Cardiac septum (tissue), 1 donor: Measurements from ENCODE around the gene THSD7B. TPM values are rescaled to one million over a fixed set of nuclear protein-coding genes. Genes with fewer than 3 reads are reported as not detected.

Experiments
- DNase-seq: peaks from one replicate; pipeline ENCODE4 v3.0.0-alpha.2; 2020; ENCODE audit warnings: low spot score
- intact Hi-C: fragments of 100-400 bp; cut with DNase I; formaldehyde crosslinking; loops from one replicate; pipeline ENCODE4 v1.14.0; 2022
- total RNA-seq: library from RNA; stranded (reverse); fragmentation: NEBNext Ultra II Directional; extraction: Animal tissue kit (Norgen Biotek cat#: 25700); gene quantifications from one replicate; pipeline ENCODE4 v1.2.1, GENCODE V29; 2021
- donor health status: DM: no; HTN: no; CAD: no.

THSD7B gene
- total RNA-seq, 1 donor from 2014 or later = 0.62 TPM

DNA sequence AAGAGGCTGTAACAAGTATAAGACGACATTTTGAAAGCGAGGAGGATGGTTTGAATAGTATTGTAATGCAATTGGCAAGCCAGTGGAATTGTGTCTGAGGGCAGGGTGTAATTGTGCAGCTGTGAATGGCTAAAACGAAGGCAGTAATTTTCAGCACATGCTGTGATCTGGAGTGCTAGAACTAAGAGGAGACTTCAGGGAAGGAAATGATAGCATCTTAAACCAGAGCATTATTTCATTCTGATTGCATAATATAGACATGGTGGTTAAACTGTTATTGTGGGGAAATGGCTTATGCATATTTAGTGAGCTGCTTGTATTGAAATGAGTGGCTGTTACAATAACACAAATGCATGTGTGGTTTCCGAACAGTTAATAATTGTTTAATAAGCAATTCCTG is 36.3 kb downstream of the THSD7B start:
- DNase-seq = no peak
- intact Hi-C loops = no loop called here

DNA sequence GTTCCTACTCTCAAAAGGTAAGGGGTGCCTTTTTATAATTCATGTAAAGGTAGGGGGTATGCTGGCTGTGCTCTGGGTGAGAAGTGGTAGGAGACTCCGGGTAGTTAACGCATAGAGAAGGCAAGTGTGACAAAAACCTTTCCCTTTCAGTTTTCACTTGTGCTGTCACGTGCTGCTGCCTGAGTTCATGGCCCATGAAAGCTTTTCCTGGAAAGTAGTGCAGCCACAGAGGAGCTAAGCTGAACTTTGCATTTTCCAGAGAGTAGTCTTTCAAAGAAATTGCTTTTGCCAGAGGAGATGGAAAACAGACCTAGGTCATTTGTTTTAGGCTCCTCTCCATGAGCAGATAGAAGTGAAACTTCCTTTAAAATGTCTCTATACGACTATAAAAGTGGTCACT is 44.7 kb downstream of the THSD7B start:
- intact Hi-C loops = no loop called here
- no peak for DNase-seq

DNA sequence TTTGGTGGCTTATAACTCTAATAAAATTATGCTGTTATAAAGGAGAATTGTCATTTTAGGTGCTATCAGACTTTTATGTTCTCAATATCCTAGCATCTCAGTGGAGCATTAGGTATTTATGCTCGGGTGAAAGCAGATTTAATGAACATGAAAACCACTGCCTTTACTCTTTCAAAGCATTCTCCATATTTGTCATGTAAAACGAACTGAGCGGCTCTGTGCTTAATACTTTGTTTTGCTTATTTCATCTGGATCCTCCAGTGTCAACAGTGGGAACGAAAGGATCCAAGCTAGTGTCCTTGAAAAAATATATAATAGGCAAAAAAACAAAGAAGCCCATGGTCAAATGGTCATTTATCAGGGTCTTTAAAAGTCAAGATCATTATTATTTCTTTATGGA is 53.5 kb downstream of the THSD7B start:
- intact Hi-C loops = no loop called here
- DNase-seq = no peak

DNA sequence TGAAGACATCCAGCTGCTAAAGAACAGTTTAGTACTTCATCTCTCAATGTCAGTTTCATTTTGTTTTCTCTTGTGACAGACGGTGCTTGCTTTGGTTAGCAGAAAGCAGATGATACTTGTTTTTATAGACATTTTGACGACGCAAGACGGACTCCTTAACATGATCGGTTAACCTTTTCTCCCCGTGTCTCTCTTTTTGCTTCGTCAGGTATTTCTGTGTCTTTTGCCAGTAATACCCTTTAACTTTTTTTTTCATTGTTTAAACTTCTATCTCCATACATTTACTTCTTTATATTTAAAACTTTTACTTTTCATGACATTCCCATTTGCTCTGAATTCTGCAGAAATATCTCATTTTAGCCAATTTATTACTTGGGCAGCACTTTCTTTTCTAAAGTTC is 57.9 kb downstream of the THSD7B start:
- no peak for DNase-seq
- intact Hi-C loops = no loop called here

DNA sequence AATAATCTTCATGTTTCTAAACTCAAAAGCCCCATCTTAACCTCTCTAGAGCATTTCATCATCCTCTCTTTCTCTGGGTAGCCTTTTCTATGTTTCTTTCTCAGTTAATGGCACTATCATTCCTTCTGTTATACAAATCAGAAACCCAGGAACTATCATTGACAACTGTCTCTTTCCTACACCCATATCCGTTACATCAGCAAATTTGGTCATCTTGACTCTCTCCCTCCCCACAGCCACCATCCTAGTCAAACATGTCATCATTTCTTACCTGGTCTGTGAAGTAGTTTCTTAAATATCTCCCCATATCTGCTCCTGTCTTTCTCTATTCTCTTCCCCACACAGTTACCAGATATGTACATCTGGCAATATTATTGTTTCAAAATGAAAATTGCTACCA is 62.8 kb downstream of the THSD7B start:
- no peak for DNase-seq
- intact Hi-C loops = no loop called here

DNA sequence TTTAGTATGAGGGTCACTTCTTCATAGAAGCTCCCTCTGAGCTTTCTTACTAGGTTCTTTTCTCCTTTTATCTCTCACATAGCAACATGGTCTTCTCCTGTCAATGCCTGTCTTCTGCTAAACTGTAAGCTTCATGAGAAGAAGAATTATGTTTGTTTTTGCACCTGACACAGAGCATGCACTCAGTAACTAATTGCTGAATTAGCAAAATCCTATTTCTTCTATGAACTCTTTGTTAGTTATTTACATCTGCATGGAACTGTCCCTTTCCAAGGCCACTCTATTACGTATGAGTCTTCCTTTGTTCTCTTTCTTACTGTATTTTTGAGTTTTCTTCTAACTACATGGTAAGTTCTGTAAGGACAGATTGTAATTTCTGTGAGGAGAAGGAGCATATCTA is 63.4 kb downstream of the THSD7B start:
- intact Hi-C loops = no loop called here
- DNase-seq = no peak

DNA sequence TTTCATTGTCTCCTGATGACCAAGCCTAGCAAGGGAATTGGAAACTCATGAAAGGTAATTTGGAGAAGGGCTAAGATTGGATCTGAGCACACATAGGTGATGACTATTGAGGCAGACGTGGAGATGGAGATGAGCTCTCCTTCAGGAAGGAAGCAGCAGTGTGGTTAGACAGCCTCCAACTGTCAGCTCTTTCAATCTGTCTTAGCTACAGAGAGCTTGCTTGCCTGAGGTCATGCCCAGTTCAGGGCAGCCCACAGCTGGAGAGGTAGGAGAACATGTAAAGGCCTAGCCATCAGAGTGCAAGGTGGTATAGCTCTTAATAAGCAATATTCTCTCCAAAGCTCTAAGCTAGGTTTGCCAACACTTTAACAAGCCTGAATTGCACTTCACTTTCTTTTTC is 79.2 kb downstream of the THSD7B start:
- no peak for DNase-seq
- intact Hi-C loops = no loop called here

DNA sequence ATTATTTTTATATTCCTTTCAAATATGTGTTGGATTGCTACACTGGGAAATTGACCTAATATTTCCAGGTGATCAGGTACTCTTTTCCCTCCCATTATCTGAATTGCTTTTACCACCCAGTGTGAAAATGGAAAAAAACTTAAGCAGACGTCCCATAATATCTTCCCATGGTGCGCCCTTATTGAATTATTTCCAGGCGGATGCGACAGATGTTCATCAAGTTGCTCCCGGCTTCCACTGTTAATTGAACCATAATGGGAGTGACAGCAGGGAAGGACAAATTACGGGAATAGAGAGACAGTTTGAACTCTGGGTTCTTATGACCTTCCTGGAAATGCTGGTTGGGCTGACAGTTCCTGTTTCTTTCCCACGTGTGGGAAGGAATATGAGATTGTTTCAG is 93.3 kb downstream of the THSD7B start:
- no peak for DNase-seq
- intact Hi-C loops = no loop called here

DNA sequence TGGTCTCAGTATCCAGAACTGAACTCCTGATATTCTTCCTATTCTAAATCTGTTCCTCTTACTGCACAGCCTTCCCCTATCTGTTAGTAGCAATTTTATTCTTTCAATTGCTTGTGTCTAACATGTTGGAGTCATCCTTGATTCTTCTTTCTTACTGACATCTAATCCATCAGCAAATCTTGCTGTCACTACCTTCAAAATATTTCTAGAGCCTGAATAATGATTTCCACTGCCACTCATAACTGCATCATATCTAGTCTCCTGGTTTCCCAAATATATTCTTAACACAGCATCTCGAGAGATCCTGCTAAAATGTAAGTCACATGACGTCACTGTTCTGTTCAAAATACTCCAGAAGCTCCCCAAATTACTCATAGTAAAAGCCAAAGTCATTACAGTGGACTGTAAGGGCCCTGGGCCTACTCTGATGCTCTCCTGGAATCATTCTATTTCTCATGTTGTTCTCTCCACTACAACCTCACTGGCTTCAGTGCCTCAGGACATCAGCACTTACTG is 95.2 kb downstream of the THSD7B start:
- intact Hi-C loops = no loop called here

DNA sequence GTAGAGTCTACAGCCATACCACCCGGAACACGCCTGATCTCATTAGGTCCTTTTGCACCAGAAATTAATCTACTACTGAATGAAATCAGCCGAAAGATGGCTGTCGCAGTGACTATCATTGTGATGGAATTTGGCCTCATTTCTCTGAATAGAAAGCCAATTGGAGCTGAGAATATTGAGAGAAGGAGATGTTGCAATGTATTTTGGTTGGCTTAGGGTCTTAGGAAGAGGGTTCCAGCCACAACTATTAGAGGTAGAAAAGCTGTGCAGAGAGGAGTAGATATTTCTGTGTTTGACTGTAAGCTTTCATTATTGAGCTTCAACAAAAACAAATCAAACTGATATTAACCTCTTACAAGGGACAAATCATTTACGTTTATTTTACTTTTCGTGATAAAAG is 98.1 kb downstream of the THSD7B start:
- intact Hi-C loops = no loop called here
- DNase-seq = no peak

More for the DNA sequence above, 95.2 kb downstream of the THSD7B start:
- DNase-seq = no peak

DNA sequence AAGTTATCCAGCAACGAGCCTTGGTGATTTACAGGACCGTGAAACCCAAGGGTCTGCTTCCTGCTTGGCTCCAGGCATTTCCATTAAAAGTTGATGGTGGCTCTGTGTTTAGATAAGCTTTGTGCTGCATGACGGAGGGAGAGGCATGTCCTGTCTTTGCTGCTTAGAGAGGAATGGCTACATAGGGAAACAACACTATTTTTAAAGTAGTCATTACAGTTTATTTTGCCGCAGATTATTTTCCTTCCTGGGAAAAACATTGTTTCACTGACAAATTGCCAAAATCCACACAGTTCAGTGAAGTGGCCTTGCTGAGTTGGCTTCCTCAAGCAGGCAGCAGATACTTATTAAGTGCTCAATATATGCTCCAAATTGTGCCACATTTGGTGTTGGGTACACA is 98.5 kb downstream of the THSD7B start:
- intact Hi-C loops = no loop called here
- DNase-seq = no peak

DNA sequence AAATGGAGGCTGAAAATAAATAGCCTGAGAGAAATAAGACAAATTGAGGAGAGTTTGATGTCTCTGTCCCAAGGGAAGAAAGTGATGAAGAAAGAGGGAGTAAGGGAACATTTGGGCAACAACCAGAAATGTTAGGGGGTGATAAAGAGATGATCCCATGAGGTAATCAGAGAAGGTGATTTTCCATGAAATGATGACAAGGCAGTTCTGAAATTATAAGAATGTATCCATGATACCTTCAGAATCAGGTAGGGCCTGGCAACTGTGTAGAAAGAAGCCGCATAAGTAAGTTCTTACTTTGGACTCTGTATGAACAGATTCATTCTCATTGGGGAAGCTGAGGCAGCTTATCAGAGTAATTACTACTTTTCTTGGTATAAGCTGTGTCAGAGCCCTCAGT is 106.1 kb downstream of the THSD7B start:
- intact Hi-C loops = loop anchor here (10.0 kb wide), 1 partner anchor 963 kb away; no protein-coding TSS in a partner anchor
- no peak for DNase-seq

DNA sequence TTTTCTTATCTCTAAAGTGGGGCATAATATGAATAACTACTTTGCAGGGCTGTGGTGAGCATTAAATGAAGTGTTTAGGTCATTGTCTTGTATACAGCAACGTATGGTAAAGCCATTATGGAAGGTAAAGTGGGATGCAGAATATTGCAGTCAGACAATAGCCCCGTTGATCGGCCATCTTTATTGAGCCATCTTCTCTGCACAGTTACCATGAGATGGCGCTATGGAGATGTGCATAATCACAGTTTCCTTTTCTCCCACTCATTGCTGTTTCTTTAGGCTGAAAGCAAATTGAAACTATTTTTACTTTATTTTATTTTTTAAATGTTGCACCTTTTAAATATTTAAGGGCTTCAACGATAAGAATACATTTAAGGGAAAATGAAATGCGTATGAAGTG is 108.9 kb downstream of the THSD7B start:
- intact Hi-C loops = loop anchor here (10.0 kb wide), 1 partner anchor 961 kb away; no protein-coding TSS in a partner anchor
- DNase-seq = no peak

DNA sequence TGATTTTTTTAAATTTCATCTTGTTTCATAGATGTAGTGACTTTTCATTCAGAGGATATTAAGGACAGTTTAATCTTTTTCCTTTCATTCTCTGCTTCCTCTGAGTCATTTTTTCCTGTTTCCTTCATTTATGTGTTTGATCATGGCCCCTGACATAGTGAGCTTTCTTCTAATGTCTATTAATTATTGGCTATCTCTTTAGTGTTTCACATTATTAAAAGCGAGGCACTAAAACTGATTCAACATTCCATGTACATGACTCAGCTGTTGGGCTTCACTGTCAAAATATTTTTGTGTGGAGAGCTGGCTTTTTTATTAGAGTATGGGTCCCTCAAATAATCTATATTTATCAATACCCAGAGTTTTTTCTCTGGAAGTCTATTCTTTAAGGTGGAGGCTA is 125.8 kb downstream of the THSD7B start:
- intact Hi-C loops = no loop called here
- DNase-seq = no peak

DNA sequence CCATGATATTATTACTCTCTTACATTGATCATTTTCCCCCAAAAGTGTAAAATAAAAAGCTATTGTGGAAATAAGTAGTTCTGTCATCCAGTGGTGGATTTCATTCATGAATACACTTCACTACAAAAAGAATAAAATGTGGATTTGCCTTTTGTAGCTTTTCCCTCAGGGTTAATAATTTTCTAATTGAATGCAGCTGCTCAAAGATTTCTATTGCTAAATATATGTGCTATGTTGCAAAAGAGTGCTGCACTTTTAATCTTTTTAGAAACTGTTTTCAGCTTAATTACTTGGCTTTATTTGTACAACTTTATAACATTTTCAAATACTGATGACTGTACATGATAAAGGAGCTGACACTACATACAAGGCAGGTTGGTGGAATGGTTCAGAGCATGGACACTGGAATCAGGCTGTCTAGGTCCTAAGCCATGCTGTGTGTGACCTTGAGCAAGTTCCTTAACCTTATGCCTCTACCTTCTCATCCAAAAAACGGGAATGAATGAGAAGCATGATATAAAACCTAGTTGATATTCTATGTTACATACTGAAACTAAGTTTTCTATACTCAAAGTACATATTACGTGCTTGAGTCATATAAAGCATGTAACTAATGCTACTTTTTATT is 128.8 kb downstream of the THSD7B start:
- DNase-seq = no peak
- intact Hi-C loops = no loop called here

DNA sequence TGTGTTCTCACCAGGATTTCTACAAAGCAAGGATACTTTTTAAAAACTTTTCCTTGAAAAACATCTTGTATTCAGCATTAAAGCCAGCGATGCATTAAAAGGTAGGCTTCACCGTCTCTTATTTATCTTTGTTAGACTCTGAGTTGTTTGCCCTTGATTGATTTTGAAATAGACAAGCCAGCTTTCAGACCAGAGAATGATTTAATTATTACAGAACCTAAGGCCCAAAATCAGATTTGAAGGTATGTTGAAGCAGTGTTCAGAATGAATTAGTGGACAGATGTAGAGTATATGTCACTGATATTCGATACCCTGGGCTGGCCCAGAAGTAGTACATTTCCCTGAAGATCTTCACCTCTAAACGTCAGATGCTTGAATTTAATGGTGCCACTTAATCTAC is 136.4 kb downstream of the THSD7B start:
- intact Hi-C loops = no loop called here
- no peak for DNase-seq

DNA sequence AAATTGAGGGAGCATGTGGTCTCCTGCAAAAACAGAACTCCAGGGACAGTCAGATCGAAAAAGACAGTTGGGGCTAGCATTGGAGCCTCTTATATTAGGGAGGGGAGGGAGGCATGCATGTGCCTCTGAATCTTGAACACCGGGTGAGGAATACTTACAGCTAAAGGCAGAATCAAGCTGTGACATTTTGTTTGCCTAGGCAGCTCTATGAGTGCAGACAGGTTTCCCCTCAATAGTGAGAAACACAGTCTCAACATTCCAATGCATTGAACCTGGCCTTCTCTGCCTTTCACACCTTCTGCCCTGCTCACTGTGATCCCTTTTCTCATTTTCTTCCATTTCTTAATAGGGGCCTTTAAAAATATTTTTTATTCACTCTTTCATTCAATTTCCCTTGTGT is 140.4 kb downstream of the THSD7B start:
- intact Hi-C loops = no loop called here
- no peak for DNase-seq

DNA sequence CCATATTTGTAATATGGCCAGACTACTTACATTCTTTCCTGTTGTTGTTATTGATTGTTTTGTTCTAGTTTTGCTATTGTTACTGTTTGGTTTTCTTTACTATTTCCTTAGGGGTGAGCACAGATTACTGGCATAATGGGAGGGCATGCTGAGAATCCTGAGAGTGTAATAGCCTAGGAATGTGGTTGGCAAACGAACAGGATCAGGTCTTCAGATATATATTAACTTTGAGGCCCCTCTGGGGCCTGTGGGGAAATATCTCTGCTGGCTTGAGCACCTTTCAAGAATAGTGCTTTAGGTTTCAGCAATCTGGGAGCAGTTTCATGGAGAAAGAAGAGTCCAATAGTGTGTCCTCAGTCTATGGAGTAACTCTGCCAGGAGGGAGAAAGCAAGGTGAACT is 144.4 kb downstream of the THSD7B start:
- DNase-seq = no peak
- intact Hi-C loops = no loop called here

DNA sequence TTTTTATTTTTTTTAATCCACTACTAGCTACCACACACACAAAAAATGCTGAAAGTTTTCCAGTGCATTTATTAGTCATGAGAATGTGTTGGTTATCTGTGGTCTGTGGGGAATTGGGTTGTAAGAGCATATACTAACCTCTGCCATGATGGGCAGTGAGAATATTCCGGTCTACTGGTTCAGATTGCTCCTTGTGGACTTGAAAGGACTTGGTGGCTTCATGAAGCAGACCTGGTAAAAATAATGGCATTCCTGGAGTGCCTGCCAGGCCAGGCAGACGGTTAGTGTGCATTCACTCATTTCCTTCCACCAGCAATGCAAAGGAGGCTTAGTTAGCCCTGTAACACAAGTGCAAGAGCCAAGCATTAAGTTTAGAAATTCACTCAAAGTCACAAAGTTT is 150.8 kb downstream of the THSD7B start:
- intact Hi-C loops = no loop called here
- no peak for DNase-seq

DNA sequence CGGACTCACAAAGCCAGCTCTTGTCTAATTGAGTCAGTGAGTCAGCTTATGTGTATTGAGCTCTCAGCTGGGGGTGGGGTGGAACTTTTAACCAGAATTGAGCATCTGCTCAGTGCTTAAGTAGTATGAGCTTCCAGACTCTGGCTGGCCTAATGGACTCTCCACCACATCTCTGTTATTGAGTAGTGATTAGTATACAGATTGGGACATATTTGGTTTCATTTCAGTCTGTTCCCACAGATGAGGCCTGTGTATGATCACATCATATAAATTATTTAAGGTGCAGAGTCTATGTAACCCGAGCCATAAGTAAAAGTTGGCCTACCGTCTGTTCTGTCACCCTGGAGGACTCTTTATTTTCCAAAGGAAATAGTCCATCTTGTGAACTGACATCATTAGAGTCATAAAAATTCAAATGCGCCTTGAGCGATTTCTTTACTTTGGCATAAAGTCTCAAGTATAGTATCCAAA is 152.1 kb downstream of the THSD7B start:
- DNase-seq = no peak
- intact Hi-C loops = no loop called here

DNA sequence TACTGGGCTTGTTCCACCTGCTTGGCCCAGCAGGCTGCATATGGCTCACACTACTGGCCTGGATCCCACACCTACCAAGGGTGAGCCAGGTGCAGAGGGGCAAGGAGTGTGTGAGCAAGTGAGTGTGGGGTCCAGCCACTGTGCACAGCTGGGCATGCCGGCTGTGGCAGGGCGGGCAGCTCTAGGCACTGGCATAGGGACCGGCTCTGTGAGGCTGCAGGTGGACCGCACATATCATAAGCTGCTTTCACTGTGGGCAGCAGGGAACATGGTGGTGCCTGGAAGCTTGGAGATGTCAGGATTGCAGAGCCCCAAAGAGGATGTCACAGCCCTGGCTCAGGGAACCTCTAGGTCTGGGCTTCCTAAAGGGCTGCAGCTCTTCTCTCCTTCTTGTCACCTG is 154.3 kb downstream of the THSD7B start:
- intact Hi-C loops = no loop called here
- no peak for DNase-seq
